T-helper 1 cell (primary cell): ENCODE results near the gene PALMD.

Source experiments
- DNase-seq, 5 donors: peaks; one replicate each; pipeline ENCODE4 v3.0.0-alpha.2; 2012 to 2020

The PALMD gene

GRCh38 chr1:99662539-99663080, 16.7 kb downstream of the PALMD start:
- no peak for DNase-seq

GRCh38 chr1:99663501-99663900, 17.6 kb downstream of the PALMD start:
- DNase-seq = no peak

GRCh38 chr1:99665212-99665611, 19.3 kb downstream of the PALMD start:
- DNase-seq = no peak

- DNase-seq = no peak
Observed at GRCh38 chr1:99669376-99669775, 23.5 kb downstream of the PALMD start.

- DNase-seq = no peak
Observed at GRCh38 chr1:99669821-99670220, 23.9 kb downstream of the PALMD start.

GRCh38 chr1:99670583-99670982, 24.7 kb downstream of the PALMD start:
- no peak for DNase-seq

GRCh38 chr1:99672038-99672437, 26.1 kb downstream of the PALMD start:
- no peak for DNase-seq

- DNase-seq = no peak
Observed at GRCh38 chr1:99672530-99673213, 26.8 kb downstream of the PALMD start.

- no peak for DNase-seq
Observed at GRCh38 chr1:99673315-99673714, 27.4 kb downstream of the PALMD start.

GRCh38 chr1:99674115-99675064, 28.5 kb downstream of the PALMD start:
- DNase-seq = no peak

- no peak for DNase-seq
Observed at GRCh38 chr1:99675292-99675691, 29.4 kb downstream of the PALMD start.

- no peak for DNase-seq
Observed at GRCh38 chr1:99675994-99676393, 30.1 kb downstream of the PALMD start.

- no peak for DNase-seq
Observed at GRCh38 chr1:99676876-99677275, 31.0 kb downstream of the PALMD start.

- DNase-seq = no peak
Observed at GRCh38 chr1:99677416-99677815, 31.5 kb downstream of the PALMD start.

- DNase-seq = no peak
Observed at GRCh38 chr1:99680270-99680669, 34.4 kb downstream of the PALMD start.

- no peak for DNase-seq
Observed at GRCh38 chr1:99681583-99681982, 35.7 kb downstream of the PALMD start.

GRCh38 chr1:99682291-99682751, 36.4 kb downstream of the PALMD start:
- DNase-seq = no peak

GRCh38 chr1:99685516-99686180, 39.7 kb downstream of the PALMD start:
- peak in 2 of 5 donors; percentile 3 to 40 for DNase-seq

- no peak for DNase-seq
Observed at GRCh38 chr1:99691175-99691574, 45.3 kb downstream of the PALMD start.

- no peak for DNase-seq
Observed at GRCh38 chr1:99696616-99697015, 50.7 kb downstream of the PALMD start.

GRCh38 chr1:99697580-99697979, 51.7 kb downstream of the PALMD start:
- DNase-seq = no peak

GRCh38 chr1:99700020-99700419, 54.1 kb downstream of the PALMD start:
- DNase-seq = no peak

GRCh38 chr1:99702221-99702620, 56.3 kb downstream of the PALMD start:
- no peak for DNase-seq
